B cell (primary cell): Measurements from ENCODE around the gene NUP58. TPM values are rescaled to one million over a fixed set of nuclear protein-coding genes. Genes with fewer than 3 reads are reported as not detected.
A peak's percentile ranks its signal among the peaks of the same experiment; 100 is the strongest.

Experiments
- ATAC-seq: fragments of 200-7000 bp; cut with Tn5 transposase; one replicate; pipeline ENCODE4 v1.10.0; 2021; ENCODE audit warnings: low read depth, mild to moderate bottlenecking, moderate number of reproducible peaks, moderate library complexity
- CTCF ChIA-PET: fragments of 350-600 bp; sonication (Branson Sonifier 250); formaldehyde crosslinking; loops from one replicate; lab custom pipeline; 2021; ENCODE audit warnings: antibody characterized with exemption, inconsistent platforms; lab: Charles Lee
- POLR2A ChIA-PET: fragments of 350-600 bp; sonication (Branson Sonifier 250); formaldehyde crosslinking; loops from one replicate; lab custom pipeline; 2021; ENCODE audit warnings: antibody characterized with exemption; lab: Charles Lee
- DNase-seq: peaks from one replicate; pipeline ENCODE4 v3.0.0; 2013
- H2AFZ ChIP-seq: 2 replicates; pipeline ENCODE4 v1.6.1; 2012; ENCODE audit warnings: mild to moderate bottlenecking, low read depth, low read length; ENCODE audit not compliant: insufficient read depth, poor library complexity, severe bottlenecking
- H3K27ac ChIP-seq, 2 donors: 1 replicate in 1 of 2; 2 replicates in 1 of 2; pipeline ENCODE4 v1.5.1; 2012 to 2013; ENCODE audit warnings: low read length in 2 of 2, mild to moderate bottlenecking in 2 of 2, moderate library complexity in 1 of 2
- H3K27me3 ChIP-seq, 4 experiments: fragments of 200-600 bp in 1 of 4; sonication (generic) in 1 of 4; replicated peaks in 1 of 4; 1 replicate in 2 of 4; 2 replicates in 2 of 4; pipeline versions ENCODE4 v1.6.1 to v1.7.0; 2013 to 2016; ENCODE audit warnings: low read length in 3 of 4, mild to moderate bottlenecking in 2 of 4, mixed read lengths in 1 of 4, moderate library complexity in 1 of 4; ENCODE audit not compliant: insufficient read depth in 4 of 4, control insufficient read depth in 3 of 4; ENCODE audit errors: control extremely low read depth in 1 of 4
- H3K36me3 ChIP-seq, 2 experiments: replicated peaks in 1 of 2; 1 replicate in 1 of 2; 2 replicates in 1 of 2; pipeline versions ENCODE4 v1.6.1 to v1.7.1; 2013; ENCODE audit warnings: low read length in 1 of 2; ENCODE audit not compliant: insufficient read depth in 2 of 2, control insufficient read depth in 1 of 2; ENCODE audit errors: control extremely low read depth in 1 of 2, extremely low read depth in 1 of 2
- H3K4me1 ChIP-seq, 2 donors: fragments of 200-600 bp in 1 of 2; sonication (generic) in 1 of 2; 1 replicate in 1 of 2; 2 replicates in 1 of 2; pipeline versions ENCODE4 v1.5.1 to v1.6.1; 2013 to 2017; ENCODE audit warnings: low read length in 2 of 2; ENCODE audit not compliant: control insufficient read depth in 2 of 2, insufficient read depth in 2 of 2
- H3K4me2 ChIP-seq: replicated peaks from 2 replicates; pipeline ENCODE3; 2012; ENCODE audit warnings: mild to moderate bottlenecking, low read depth, low read length; ENCODE audit not compliant: poor library complexity, severe bottlenecking
- H3K4me3 ChIP-seq, 5 experiments: fragments of 200-600 bp in 1 of 5; sonication (generic) in 1 of 5; 1 replicate in 3 of 5; 2 replicates in 2 of 5; pipeline versions ENCODE4 v1.5.1 to v1.7.0; 2011 to 2016; ENCODE audit warnings: low read length in 4 of 5, mild to moderate bottlenecking in 4 of 5, low read depth in 2 of 5, control low read depth in 1 of 5, moderate library complexity in 1 of 5; ENCODE audit not compliant: insufficient read depth in 1 of 5; ENCODE audit errors: control extremely low read depth in 1 of 5, extremely low read depth in 1 of 5
- H3K79me2 ChIP-seq: fragments of 200-600 bp; sonication (generic); one replicate; pipeline ENCODE4 v1.6.0; 2016; ENCODE audit warnings: low read length; ENCODE audit not compliant: control insufficient read depth, insufficient read depth
- H3K9ac ChIP-seq: fragments of 200-600 bp; sonication (generic); 2 replicates; pipeline ENCODE4 v1.6.1; 2017; ENCODE audit warnings: mild to moderate bottlenecking, low read length, moderate library complexity
- H3K9me3 ChIP-seq, 3 donors: one replicate each; pipeline versions ENCODE4 v1.6.1 to v1.7.1; 2013; ENCODE audit warnings: low read length in 2 of 3; ENCODE audit not compliant: control insufficient read depth in 2 of 3, insufficient read depth in 1 of 3; ENCODE audit errors: control extremely low read depth in 1 of 3
- H4K20me1 ChIP-seq: 2 replicates; pipeline ENCODE4 v1.6.0; 2012; ENCODE audit warnings: mild to moderate bottlenecking, low read length; ENCODE audit not compliant: insufficient read depth, control insufficient read depth, poor library complexity, severe bottlenecking
- H3K27ac Mint-ChIP-seq: one replicate; pipeline ENCODE4 v1.8.0; 2021; ENCODE audit warnings: mixed read lengths
- H3K27me3 Mint-ChIP-seq: one replicate; pipeline ENCODE4 v1.8.0; 2021; ENCODE audit warnings: mixed read lengths
- H3K4me1 Mint-ChIP-seq: one replicate; pipeline ENCODE4 v1.8.0; 2021; ENCODE audit warnings: mixed read lengths
- H3K4me3 Mint-ChIP-seq: one replicate; pipeline ENCODE4 v1.8.0; 2021; ENCODE audit warnings: mixed read lengths
- H3K9me3 Mint-ChIP-seq: one replicate; pipeline ENCODE4 v1.8.0; 2022; ENCODE audit warnings: mixed read lengths; ENCODE audit not compliant: insufficient read depth
- EZH2 ChIP-seq: IDR thresholded peaks from 2 replicates; pipeline ENCODE4 v1.6.1; 2012; ENCODE audit warnings: borderline replicate concordance, low read depth, mild to moderate bottlenecking, moderate library complexity, low read length; ENCODE audit not compliant: insufficient read depth, poor library complexity, severe bottlenecking
- WGBS: methylation state at CpG from one replicate; pipeline ENCODE4 v1.1.5; 2013; ENCODE audit warnings: missing lambda C conversion rate; ENCODE audit not compliant: insufficient coverage; 5-methylcytosine and 5-hydroxymethylcytosine counted together
- intact Hi-C: fragments of 100-400 bp; cut with micrococcal nuclease; formaldehyde crosslinking; loops from one replicate; pipeline ENCODE4 v1.10.0; 2022
- polyA plus RNA-seq: library from polyadenylated mRNA; depleted of rRNA; stranded (reverse); fragments of >200 nt; gene quantifications from 2 replicates; pipeline ENCODE4 v1.2.3, GENCODE V29; 2012
- total RNA-seq, 2 donors: library from RNA; stranded (reverse); fragments of 120-200 nt in 1 of 2; gene quantifications; 1 replicate in 1 of 2; 2 replicates in 1 of 2; pipeline versions ENCODE4 v1.2.3 to v1.2.4, GENCODE V29; 2013 to 2022
- TF ChIP-seq, protein P1 (sequence below): fragments of 200-600 bp; IDR thresholded peaks from one replicate; pipeline ENCODE4 v1.8.0; 2022; ENCODE audit warnings: antibody characterized with exemption, mild to moderate bottlenecking

Gene NUP58
- total and polyA plus RNA-seq, 2 donors (not counting 1 experiment from before 2014, with no cell fraction given) = 11.8 to 41.0 TPM

GRCh38 chr13:25302121-25302520 is 696 bp downstream of the NUP58 start:
- H3K36me3 ChIP-seq = peaks cover 0 to 9% of the 10 kb centered on the region in 2 experiments
- peak overlapping the region; percentile 95 for H3K27ac Mint-ChIP-seq
- WGBS = 0% methylated on average over 3 of the region's 7 CpGs
- H3K9me3 ChIP-seq = peaks cover 0 to 6% (median 0%) of the 10 kb centered on the region in 3 donors
- no peaks in the 10 kb centered on the region for H3K9me3 Mint-ChIP-seq
- ChIA-PET CTCF (interaction anchor here (0.7 to 1.7 kb wide), 2 partner anchors 16 to 49 kb away, joined by 4 to 5 read pairs; no protein-coding TSS in a partner anchor), POLR2A (no interaction called here)
- no peak for TF ChIP-seq EZH2
- TF ChIP-seq, protein P1, sequence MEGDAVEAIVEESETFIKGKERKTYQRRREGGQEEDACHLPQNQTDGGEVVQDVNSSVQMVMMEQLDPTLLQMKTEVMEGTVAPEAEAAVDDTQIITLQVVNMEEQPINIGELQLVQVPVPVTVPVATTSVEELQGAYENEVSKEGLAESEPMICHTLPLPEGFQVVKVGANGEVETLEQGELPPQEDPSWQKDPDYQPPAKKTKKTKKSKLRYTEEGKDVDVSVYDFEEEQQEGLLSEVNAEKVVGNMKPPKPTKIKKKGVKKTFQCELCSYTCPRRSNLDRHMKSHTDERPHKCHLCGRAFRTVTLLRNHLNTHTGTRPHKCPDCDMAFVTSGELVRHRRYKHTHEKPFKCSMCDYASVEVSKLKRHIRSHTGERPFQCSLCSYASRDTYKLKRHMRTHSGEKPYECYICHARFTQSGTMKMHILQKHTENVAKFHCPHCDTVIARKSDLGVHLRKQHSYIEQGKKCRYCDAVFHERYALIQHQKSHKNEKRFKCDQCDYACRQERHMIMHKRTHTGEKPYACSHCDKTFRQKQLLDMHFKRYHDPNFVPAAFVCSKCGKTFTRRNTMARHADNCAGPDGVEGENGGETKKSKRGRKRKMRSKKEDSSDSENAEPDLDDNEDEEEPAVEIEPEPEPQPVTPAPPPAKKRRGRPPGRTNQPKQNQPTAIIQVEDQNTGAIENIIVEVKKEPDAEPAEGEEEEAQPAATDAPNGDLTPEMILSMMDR = no peak
- H3K4me1 Mint-ChIP-seq = peaks cover 33% of the 10 kb centered on the region
- H3K27me3 ChIP-seq = peaks cover 0 to 15% (median 10%) of the 10 kb centered on the region in 4 experiments
- peak overlapping the region; percentile 90 to 97 for H3K27ac ChIP-seq
- H3K79me2 ChIP-seq = peaks cover 64% of the 10 kb centered on the region
- DNase-seq = no peak
- H3K9ac ChIP-seq = peak overlapping the region; percentile 86
- H4K20me1 ChIP-seq = peaks cover 14% of the 10 kb centered on the region
- H3K4me2 ChIP-seq = peak overlapping the region; percentile 71
- peaks cover 13 to 17% of the 10 kb centered on the region in 2 donors for H3K4me1 ChIP-seq
- H3K4me3 Mint-ChIP-seq = peak overlapping the region; percentile 87
- peaks cover 11% of the 10 kb centered on the region for H3K27me3 Mint-ChIP-seq
- H2AFZ ChIP-seq = peak overlapping the region; percentile 87
- ATAC-seq = no peak
- intact Hi-C loops = loop anchor here (5.0 kb wide), 5 partner anchors 35 to 1950 kb away; partner anchors contain the start of gene RPL21
- H3K4me3 ChIP-seq = peak overlapping the region; percentile 9 to 94 (median 86)

DNA sequence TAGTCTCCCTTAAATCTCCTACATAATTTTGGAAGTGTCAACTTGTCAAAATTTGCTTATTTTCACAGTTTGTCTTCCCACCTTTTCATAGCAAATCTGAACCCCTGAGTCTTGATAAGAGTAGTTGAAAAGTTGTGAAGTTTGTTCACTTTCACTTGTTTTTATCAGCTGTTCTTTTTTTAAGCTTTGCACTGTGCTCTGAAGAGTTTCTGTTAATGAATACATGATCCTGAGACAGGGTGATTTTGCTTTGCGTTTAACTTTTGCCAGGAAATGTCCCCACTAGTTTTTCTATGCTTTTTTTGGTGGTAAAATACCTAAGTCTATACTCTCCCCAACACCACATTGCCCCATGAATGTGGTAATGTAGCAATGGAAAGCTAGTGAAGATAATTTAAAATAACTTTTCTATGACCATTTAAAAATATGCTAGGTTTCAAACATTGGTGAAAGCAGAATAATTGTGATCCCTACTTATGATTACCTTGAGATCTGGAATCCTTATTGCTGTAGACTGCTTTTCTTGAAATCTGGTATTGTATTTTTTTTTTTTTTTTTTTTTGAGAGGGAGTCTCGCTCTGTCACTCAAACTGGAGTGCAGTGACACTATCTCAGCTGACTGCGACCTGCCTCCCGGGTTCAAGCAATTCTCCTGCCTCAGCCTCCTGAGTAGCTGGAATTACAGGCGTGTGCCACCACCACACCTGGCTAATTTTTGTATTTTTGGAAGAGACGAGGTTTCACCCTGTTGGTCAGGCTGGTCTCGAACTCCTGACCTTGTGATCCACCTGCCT is 5.4 kb downstream of the NUP58 start:
- H3K9me3 Mint-ChIP-seq = no peaks in the 10 kb centered on the region
- Histone ChIP-seq H3K4me2 (no peak overlapping the region), H3K27ac (no peak overlapping the region), H3K79me2 (peaks cover 75% of the 10 kb centered on the region), H3K9ac (no peak overlapping the region), H3K4me1 (peaks cover 8% of the 10 kb centered on the region in 2 donors), H3K27me3 (no peaks in the 10 kb centered on the region), H3K4me3 (no peak overlapping the region), H3K36me3 (peaks cover 9 to 42% of the 10 kb centered on the region in 2 experiments), H2AFZ (no peak overlapping the region), H4K20me1 (peaks cover 14% of the 10 kb centered on the region), H3K9me3 (no peaks in the 10 kb centered on the region)
- no peak overlapping the region for H3K27ac Mint-ChIP-seq
- peaks cover 23% of the 10 kb centered on the region for H3K4me1 Mint-ChIP-seq
- H3K4me3 Mint-ChIP-seq = no peak overlapping the region
- DNase-seq (no peak), ATAC-seq (no peak)
- TF ChIP-seq EZH2 = no peak
- TF ChIP-seq, protein P1 = no peak
- ChIA-PET CTCF (interaction anchor here (0.7 kb wide), 2 partner anchors 74 to 804 kb away, joined by 3 read pairs; no protein-coding TSS in a partner anchor), POLR2A (no interaction called here)
- no peaks in the 10 kb centered on the region for H3K27me3 Mint-ChIP-seq
- 100% methylated on average over 3 of the region's 7 CpGs for WGBS
- intact Hi-C loops = no loop called here
